Measurements from ENCODE around the gene COL23A1.
A peak's percentile ranks its signal among the peaks of the same experiment; 100 is the strongest.

Gene COL23A1

GRCh38 chr5:178235588-178235974 is 354.6 kb downstream of the COL23A1 start:
- Histone ChIP-seq H3K27ac (no peak overlapping the region), H3K9me3 (ENCODE audit: low read depth, low read length) (no peaks in the 10 kb centered on the region), H3K36me3 (ENCODE audit: insufficient read depth, low read length) (peaks cover 8% of the 10 kb centered on the region), H3K4me3 (no peak overlapping the region), H3K9ac (ENCODE audit: insufficient read length) (no peak overlapping the region)
- no peak for TF ChIP-seq EZH2 (IDR thresholded peaks at IDR 0.05)
- DNase-seq (ENCODE audit: low read depth, low spot score), result no peak

- peak overlapping the region; percentile 37 for H3K9ac ChIP-seq (ENCODE audit: insufficient read length)
- peak; percentile 24 for DNase-seq (ENCODE audit: low read depth, low spot score)
- H3K4me3 ChIP-seq, result peak overlapping the region; percentile 33; the same call in 1 of the 2 replicates
- no peaks in the 10 kb centered on the region for H3K9me3 ChIP-seq (ENCODE audit: low read depth, low read length)
- peaks cover 14% of the 10 kb centered on the region for H3K36me3 ChIP-seq (ENCODE audit: insufficient read depth, low read length)
- TF ChIP-seq EZH2 (IDR thresholded peaks at IDR 0.05), result no peak
- no peak for TF ChIP-seq FOXP2 (optimal IDR thresholded peaks at IDR 0.05; ENCODE audit: control extremely low read depth, extremely low read length, insufficient read depth)
- TF ChIP-seq POLR2AphosphoS5 (IDR thresholded peaks at IDR 0.05; ENCODE audit: borderline replicate concordance, low read depth, low read length), result no peak
- no peak overlapping the region for H3K27ac ChIP-seq
These were observed 355.2 kb downstream of the COL23A1 start for GRCh38 chr5:178234750-178235587.

GRCh38 chr5:178234121-178234749 is 356.0 kb downstream of the COL23A1 start:
- Histone ChIP-seq H3K9ac (ENCODE audit: insufficient read length) (no peak overlapping the region), H3K36me3 (ENCODE audit: insufficient read depth, low read length) (peaks cover 21% of the 10 kb centered on the region), H3K27ac (no peak overlapping the region), H3K9me3 (ENCODE audit: low read depth, low read length) (no peaks in the 10 kb centered on the region), H3K4me3 (no peak overlapping the region)
- no peak for DNase-seq (ENCODE audit: low read depth, low spot score)
- TF ChIP-seq EZH2 (IDR thresholded peaks at IDR 0.05) (no peak), FOXP2 (optimal IDR thresholded peaks at IDR 0.05; ENCODE audit: control extremely low read depth, extremely low read length, insufficient read depth) (no peak), POLR2AphosphoS5 (IDR thresholded peaks at IDR 0.05; ENCODE audit: borderline replicate concordance, low read depth, low read length) (no peak)

GRCh38 chr5:178232920-178233429 is 357.2 kb downstream of the COL23A1 start:
- no peak for TF ChIP-seq EZH2 (IDR thresholded peaks at IDR 0.05)
- no peak for TF ChIP-seq FOXP2 (optimal IDR thresholded peaks at IDR 0.05; ENCODE audit: control extremely low read depth, extremely low read length, insufficient read depth)
- no peak for TF ChIP-seq POLR2AphosphoS5 (IDR thresholded peaks at IDR 0.05; ENCODE audit: borderline replicate concordance, low read depth, low read length)
- peak overlapping the region; percentile 98 for H3K4me3 ChIP-seq
- H3K9me3 ChIP-seq (ENCODE audit: low read depth, low read length), result no peaks in the 10 kb centered on the region
- no peak for DNase-seq (ENCODE audit: low read depth, low spot score)
- peak overlapping the region; percentile 90 for H3K9ac ChIP-seq (ENCODE audit: insufficient read length)
- peaks cover 32% of the 10 kb centered on the region for H3K36me3 ChIP-seq (ENCODE audit: insufficient read depth, low read length)
- H3K27ac ChIP-seq, result peak overlapping the region; percentile 74

- H3K36me3 ChIP-seq (ENCODE audit: insufficient read depth, low read length), result peaks cover 39% of the 10 kb centered on the region
- DNase-seq (ENCODE audit: low read depth, low spot score), result no peak
- H3K9ac ChIP-seq (ENCODE audit: insufficient read length), result peak within 1 kb of the TSS; percentile 90
These were observed 357.9 kb downstream of the COL23A1 start, which contains the start of gene PHYKPL for GRCh38 chr5:178232124-178232919. Gene PHYKPL, minus strand, starts transcription at chr5:178232802. Its CDS starts 252 bp downstream, at chr5:178232550.

GRCh38 chr5:178231539-178232123 is 358.6 kb downstream of the COL23A1 start:
- no peak for DNase-seq (ENCODE audit: low read depth, low spot score)
- Histone ChIP-seq H3K9me3 (ENCODE audit: low read depth, low read length) (no peaks in the 10 kb centered on the region), H3K27ac (peak overlapping the region; percentile 74), H3K36me3 (ENCODE audit: insufficient read depth, low read length) (peaks cover 44% of the 10 kb centered on the region), H3K4me3 (peak overlapping the region; percentile 98), H3K9ac (ENCODE audit: insufficient read length) (peak overlapping the region; percentile 90)
- TF ChIP-seq FOXP2 (optimal IDR thresholded peaks at IDR 0.05; ENCODE audit: control extremely low read depth, extremely low read length, insufficient read depth), result no peak
- TF ChIP-seq EZH2 (IDR thresholded peaks at IDR 0.05), result no peak
- TF ChIP-seq POLR2AphosphoS5 (IDR thresholded peaks at IDR 0.05; ENCODE audit: borderline replicate concordance, low read depth, low read length), result no peak

More at GRCh38 chr5:178232124-178232919, 357.9 kb downstream of the COL23A1 start, which contains the start of gene PHYKPL:
- H3K27ac ChIP-seq, result peak within 1 kb of the TSS; percentile 74
- H3K9me3 ChIP-seq (ENCODE audit: low read depth, low read length), result no peaks in the 10 kb centered on the region
- TF ChIP-seq FOXP2 (optimal IDR thresholded peaks at IDR 0.05; ENCODE audit: control extremely low read depth, extremely low read length, insufficient read depth), result peak; percentile 81
- no peak for TF ChIP-seq EZH2 (IDR thresholded peaks at IDR 0.05)
- peak; percentile 61 for TF ChIP-seq POLR2AphosphoS5 (IDR thresholded peaks at IDR 0.05; ENCODE audit: borderline replicate concordance, low read depth, low read length)
- H3K4me3 ChIP-seq, result peak within 1 kb of the TSS; percentile 98

- peak overlapping the region; percentile 90 for H3K9ac ChIP-seq (ENCODE audit: insufficient read length)
- H3K4me3 ChIP-seq, result peak overlapping the region; percentile 98
- TF ChIP-seq FOXP2 (optimal IDR thresholded peaks at IDR 0.05; ENCODE audit: control extremely low read depth, extremely low read length, insufficient read depth), result no peak
- TF ChIP-seq POLR2AphosphoS5 (IDR thresholded peaks at IDR 0.05; ENCODE audit: borderline replicate concordance, low read depth, low read length), result 0 out of 2 replicates have a peak, but pooled peaks have one; percentile 26
- no peak for TF ChIP-seq EZH2 (IDR thresholded peaks at IDR 0.05)
- peaks cover 44% of the 10 kb centered on the region for H3K36me3 ChIP-seq (ENCODE audit: insufficient read depth, low read length)
- no peak overlapping the region for H3K27ac ChIP-seq
- no peaks in the 10 kb centered on the region for H3K9me3 ChIP-seq (ENCODE audit: low read depth, low read length)
- DNase-seq (ENCODE audit: low read depth, low spot score), result no peak
These were observed 359.2 kb downstream of the COL23A1 start for GRCh38 chr5:178230879-178231538.

All from SK-N-MC (cell line).